ENCODE measurements around the gene WDR75. TPM values are rescaled to one million over a fixed set of nuclear protein-coding genes. Genes with fewer than 3 reads are reported as not detected.
"Not testable (repeated sequence)": the region's sequence is repeated elsewhere in the genome, so short reads cannot be mapped to it uniquely, and the experiment has no call there.

WDR75 gene
- total RNA-seq, 2 donors from 2014 or later: 59.1 to 75.1 TPM

DNA sequence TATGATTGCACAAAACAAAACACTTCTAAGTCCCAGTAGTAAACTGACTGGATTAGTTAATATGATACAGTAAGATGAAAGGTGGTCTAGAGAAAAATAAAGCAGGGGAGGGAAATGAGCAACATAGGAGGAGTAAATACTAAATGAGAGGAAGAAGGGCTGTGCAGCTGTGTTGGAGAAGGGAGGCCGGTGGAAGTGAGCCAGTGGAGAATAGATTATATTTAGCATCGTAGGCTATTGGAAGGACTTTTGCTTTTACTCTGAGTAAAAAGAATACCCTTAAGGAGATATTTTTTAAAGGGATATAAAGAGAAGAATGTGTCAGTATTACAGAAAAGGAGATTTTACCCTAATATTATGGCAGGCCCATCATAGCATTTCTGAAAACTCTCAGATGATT is 12.7 kb downstream of the WDR75 start:
- peaks cover 6 to 26% of the 10 kb centered on the region in 2 donors for H3K36me3 Mint-ChIP-seq (ENCODE audit: insufficient read depth in 2 of 2)
- no peak overlapping the region for H3K4me3 Mint-ChIP-seq
- H3K27me3 Mint-ChIP-seq (ENCODE audit: low read depth): no peaks in the 10 kb centered on the region
- H3K27ac Mint-ChIP-seq: peak overlapping the region; percentile 0
- DNase-seq (no peak), ATAC-seq (replicated peaks in 1 of 2) (no peak)
- no peaks in the 10 kb centered on the region for H3K4me1 Mint-ChIP-seq (ENCODE audit: low read depth)
- no peaks in the 10 kb centered on the region for H3K9me3 Mint-ChIP-seq

DNA sequence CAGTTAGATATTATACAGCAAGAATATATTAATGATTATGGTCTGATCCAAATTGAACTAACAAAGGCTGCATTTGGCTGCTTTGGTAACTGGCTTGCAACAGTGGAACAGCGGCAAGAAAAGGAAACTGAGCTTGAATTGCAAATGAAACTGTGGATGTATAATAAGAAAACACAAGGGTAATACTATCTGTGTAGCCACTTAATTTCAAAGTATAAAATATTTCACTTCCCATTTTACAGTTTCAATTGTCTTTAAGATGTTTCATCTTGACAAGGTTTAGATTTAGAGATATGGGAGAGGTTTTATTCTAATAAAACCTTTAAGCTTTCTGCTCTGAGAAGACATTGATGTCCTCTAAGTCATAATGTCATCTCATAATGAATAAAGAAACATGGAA is 23.8 kb downstream of the WDR75 start:
- H3K27ac Mint-ChIP-seq: peak overlapping the region; percentile 65
- no peaks in the 10 kb centered on the region for H3K4me1 Mint-ChIP-seq (ENCODE audit: low read depth)
- H3K36me3 Mint-ChIP-seq (ENCODE audit: insufficient read depth in 2 of 2): peaks cover 2 to 41% of the 10 kb centered on the region in 2 donors
- H3K27me3 Mint-ChIP-seq (ENCODE audit: low read depth): no peaks in the 10 kb centered on the region
- ATAC-seq (replicated peaks in 1 of 2): no peak
- H3K4me3 Mint-ChIP-seq: no peak overlapping the region
- DNase-seq: no peak
- H3K9me3 Mint-ChIP-seq: no peaks in the 10 kb centered on the region

DNA sequence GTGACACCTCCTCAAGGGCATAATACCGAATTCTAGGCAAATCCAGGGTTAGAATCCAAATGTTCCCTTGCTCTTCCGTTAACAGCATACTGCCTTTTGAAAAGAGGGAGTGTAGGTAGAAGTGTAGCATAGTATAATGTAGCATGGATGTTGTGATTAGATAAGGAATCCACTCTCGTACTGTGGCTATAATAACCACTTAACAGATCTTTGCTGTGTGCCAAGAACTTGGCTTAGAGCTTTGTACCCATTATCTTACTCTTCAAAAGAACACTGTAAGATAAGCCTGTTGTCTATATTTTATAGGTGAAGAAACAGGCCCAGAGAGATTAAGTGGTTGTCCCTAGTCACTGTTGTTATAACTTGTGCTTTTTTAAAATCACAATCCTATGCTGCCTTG is 24.2 kb downstream of the WDR75 start:
- ATAC-seq (replicated peaks in 1 of 2) (no peak), DNase-seq (no peak)
- no peaks in the 10 kb centered on the region for H3K9me3 Mint-ChIP-seq
- no peak overlapping the region for H3K27ac Mint-ChIP-seq
- H3K4me3 Mint-ChIP-seq: no peak overlapping the region
- H3K4me1 Mint-ChIP-seq (ENCODE audit: low read depth): no peaks in the 10 kb centered on the region
- H3K27me3 Mint-ChIP-seq (ENCODE audit: low read depth): no peaks in the 10 kb centered on the region
- peaks cover 2 to 42% of the 10 kb centered on the region in 2 donors for H3K36me3 Mint-ChIP-seq (ENCODE audit: insufficient read depth in 2 of 2)

DNA sequence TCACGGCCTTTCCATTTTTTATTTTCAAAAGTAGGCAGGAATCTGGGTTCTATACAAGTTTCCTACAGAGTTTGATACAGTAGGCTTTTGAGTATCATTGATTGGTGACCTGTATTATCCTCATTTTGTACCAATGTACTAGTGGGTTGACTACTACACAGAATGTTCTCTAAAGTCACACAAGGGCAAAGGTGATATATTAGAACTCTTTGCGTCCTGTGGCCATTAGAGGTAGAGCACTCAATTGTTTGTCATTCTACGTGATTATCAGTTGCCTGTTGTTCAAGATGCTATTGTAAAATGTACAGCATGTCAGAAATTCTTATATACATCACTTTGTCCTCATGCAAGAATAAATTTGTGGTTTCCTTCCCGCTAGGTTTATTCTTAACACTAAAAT is 24.8 kb downstream of the WDR75 start:
- ATAC-seq (replicated peaks in 1 of 2) (no peak), DNase-seq (no peak)
- Mint-ChIP-seq H3K36me3 (ENCODE audit: insufficient read depth in 2 of 2) (peaks cover 2 to 43% of the 10 kb centered on the region in 2 donors), H3K4me1 (ENCODE audit: low read depth) (no peaks in the 10 kb centered on the region), H3K4me3 (no peak overlapping the region), H3K27me3 (ENCODE audit: low read depth) (no peaks in the 10 kb centered on the region), H3K9me3 (no peaks in the 10 kb centered on the region), H3K27ac (no peak overlapping the region)

DNA sequence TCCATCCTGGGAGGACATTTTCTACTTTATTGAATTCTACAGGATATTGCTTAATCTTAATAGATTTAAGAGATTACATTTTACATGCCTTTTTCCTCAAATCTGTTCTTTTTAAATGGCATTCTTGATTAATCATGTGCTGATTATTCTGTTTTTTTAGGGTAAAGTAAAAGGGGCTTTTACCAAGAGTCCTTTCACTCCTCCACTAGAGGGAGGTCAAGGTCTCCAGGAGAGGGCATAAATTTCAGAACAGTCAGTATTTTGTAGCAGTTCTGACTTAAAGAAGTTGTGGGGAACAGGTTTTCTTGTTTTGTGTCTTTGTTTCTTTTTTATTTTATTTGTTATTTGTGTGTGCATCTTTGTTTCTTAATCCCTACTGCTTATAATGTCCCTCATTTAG is 25.4 kb downstream of the WDR75 start:
- Mint-ChIP-seq H3K36me3 (ENCODE audit: insufficient read depth in 2 of 2) (peaks cover 4 to 45% of the 10 kb centered on the region in 2 donors), H3K4me1 (ENCODE audit: low read depth) (no peaks in the 10 kb centered on the region), H3K27ac (no peak overlapping the region), H3K27me3 (ENCODE audit: low read depth) (no peaks in the 10 kb centered on the region), H3K9me3 (no peaks in the 10 kb centered on the region), H3K4me3 (no peak overlapping the region)
- DNase-seq: no peak
- ATAC-seq (replicated peaks in 1 of 2): no peak

DNA sequence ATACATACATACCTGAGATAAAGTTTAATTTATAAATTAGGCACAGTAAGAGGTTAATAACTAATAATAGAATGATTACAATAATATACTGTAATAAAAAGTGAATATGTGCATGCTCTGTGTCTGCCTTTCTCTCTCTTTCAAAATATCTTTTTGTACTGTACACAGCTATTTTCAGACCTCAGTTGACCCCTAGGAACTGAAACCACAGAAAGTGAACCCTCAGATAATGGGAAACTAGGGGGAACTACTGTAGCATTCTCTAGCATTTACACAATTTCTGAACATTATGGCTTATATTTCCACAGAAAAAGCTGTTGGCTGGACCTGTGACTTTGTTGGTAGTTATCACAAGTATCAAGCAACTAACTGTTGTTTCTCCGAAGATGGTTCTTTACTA is 25.9 kb downstream of the WDR75 start:
- no peaks in the 10 kb centered on the region for H3K27me3 Mint-ChIP-seq (ENCODE audit: low read depth)
- ATAC-seq (replicated peaks in 1 of 2): no peak
- peaks cover 4 to 45% of the 10 kb centered on the region in 2 donors for H3K36me3 Mint-ChIP-seq (ENCODE audit: insufficient read depth in 2 of 2)
- no peaks in the 10 kb centered on the region for H3K4me1 Mint-ChIP-seq (ENCODE audit: low read depth)
- DNase-seq: no peak
- H3K4me3 Mint-ChIP-seq: no peak overlapping the region
- no peaks in the 10 kb centered on the region for H3K9me3 Mint-ChIP-seq
- peak overlapping the region; percentile 57 for H3K27ac Mint-ChIP-seq

DNA sequence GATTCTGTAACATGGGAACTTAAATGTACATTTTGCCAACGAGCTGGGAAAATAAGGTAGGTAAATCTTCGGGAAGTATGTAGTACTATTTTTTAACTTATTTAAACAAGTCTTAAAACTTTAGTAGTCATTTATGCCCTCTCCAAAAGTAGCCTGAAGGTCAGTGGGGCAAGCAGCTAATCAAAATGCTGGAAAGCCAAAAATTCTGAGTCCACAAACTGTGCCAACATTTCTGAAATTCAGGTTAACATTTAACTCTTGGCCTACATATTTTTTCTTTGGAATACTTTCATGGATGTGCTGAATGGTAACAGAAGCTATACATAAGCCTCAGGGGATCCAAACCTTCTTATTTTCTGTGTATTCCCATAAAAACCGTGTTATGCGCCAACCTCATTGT is 26.3 kb downstream of the WDR75 start:
- Mint-ChIP-seq H3K4me1 (ENCODE audit: low read depth) (no peaks in the 10 kb centered on the region), H3K9me3 (no peaks in the 10 kb centered on the region), H3K27ac (peak overlapping the region; percentile 57), H3K4me3 (no peak overlapping the region), H3K27me3 (ENCODE audit: low read depth) (no peaks in the 10 kb centered on the region), H3K36me3 (ENCODE audit: insufficient read depth in 2 of 2) (peaks cover 4 to 46% of the 10 kb centered on the region in 2 donors)
- DNase-seq (no peak), ATAC-seq (replicated peaks in 1 of 2) (no peak)

DNA sequence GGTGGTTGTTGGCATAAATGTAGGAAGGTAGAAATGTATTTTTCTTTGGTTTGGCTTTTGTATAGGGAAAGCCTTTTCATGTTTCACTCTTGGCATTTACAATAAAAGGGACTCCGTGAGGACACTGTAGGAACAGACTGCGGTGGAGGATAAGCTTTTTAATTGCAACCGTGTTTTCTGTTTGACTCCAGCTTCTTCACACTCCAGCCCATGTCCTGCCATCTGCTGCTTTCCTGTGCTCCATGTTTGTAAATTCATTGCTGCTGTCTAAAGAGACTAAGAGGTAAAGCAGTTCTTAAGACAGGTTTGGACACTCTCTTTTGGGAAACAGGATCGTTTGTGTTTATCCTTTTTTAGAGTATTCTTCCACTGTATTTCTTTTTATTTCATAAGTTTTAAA is 33.3 kb downstream of the WDR75 start:
- ATAC-seq (replicated peaks in 1 of 2): no peak
- Mint-ChIP-seq H3K27ac (peak overlapping the region; percentile 68), H3K9me3 (no peaks in the 10 kb centered on the region), H3K4me1 (ENCODE audit: low read depth) (no peaks in the 10 kb centered on the region), H3K36me3 (ENCODE audit: insufficient read depth in 2 of 2) (peaks cover 11 to 27% of the 10 kb centered on the region in 2 donors), H3K4me3 (no peak overlapping the region), H3K27me3 (ENCODE audit: low read depth) (no peaks in the 10 kb centered on the region)
- no peak for DNase-seq

DNA sequence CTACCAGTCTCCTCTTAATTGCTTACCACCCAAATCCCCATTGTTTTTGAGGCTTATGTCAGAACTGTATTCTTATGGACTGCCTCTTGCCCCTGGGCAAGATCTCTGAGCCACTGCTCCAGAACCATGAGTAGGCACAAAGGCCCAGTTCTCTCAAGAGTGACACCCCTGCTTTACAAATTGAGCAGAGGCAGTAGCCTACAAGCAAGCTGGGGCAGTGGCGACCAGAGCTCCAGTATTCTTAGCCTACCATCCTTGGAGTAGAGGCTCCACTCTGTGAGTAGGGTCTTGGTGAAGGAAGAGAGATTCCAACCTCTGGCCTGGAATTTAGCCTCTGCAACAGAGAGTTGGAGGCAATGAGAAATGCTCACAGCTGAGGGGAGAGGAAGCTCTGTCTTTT is 36.5 kb downstream of the WDR75 start:
- Mint-ChIP-seq H3K4me3 (no peak overlapping the region), H3K27me3 (ENCODE audit: low read depth) (no peaks in the 10 kb centered on the region), H3K4me1 (ENCODE audit: low read depth) (no peaks in the 10 kb centered on the region), H3K9me3 (no peaks in the 10 kb centered on the region), H3K27ac (peak overlapping the region; percentile 51), H3K36me3 (ENCODE audit: insufficient read depth in 2 of 2) (peaks cover 7 to 16% of the 10 kb centered on the region in 2 donors)
- DNase-seq (no peak), ATAC-seq (replicated peaks in 1 of 2) (no peak)

DNA sequence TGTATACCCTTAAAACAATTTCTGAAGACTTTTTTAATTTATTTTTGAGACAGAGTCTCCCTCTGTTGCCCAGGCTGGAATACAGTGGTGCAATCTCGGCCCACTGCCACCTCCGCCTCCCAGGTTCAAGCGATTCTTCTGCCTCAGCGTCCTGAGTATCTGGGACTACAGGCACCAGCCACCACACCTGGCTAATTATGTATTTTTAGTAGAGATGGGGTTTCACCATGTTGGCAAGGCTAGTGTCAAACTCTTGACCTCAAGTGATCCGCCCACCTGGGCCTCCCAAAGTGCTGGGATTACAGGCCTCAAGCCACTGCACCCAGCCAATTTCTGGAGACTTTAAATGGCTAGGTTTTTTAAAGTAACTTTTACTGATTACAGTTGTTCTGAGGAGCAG is 37.0 kb downstream of the WDR75 start:
- H3K9me3 Mint-ChIP-seq; H3K4me1 Mint-ChIP-seq (ENCODE audit: low read depth); H3K4me3 Mint-ChIP-seq; H3K27me3 Mint-ChIP-seq (ENCODE audit: low read depth); ATAC-seq (replicated peaks in 1 of 2); DNase-seq: not testable (repeated sequence)
- peak overlapping the region; percentile 51 for H3K27ac Mint-ChIP-seq
- peaks cover 7 to 16% of the 10 kb centered on the region in 2 donors for H3K36me3 Mint-ChIP-seq (ENCODE audit: insufficient read depth in 2 of 2)

DNA sequence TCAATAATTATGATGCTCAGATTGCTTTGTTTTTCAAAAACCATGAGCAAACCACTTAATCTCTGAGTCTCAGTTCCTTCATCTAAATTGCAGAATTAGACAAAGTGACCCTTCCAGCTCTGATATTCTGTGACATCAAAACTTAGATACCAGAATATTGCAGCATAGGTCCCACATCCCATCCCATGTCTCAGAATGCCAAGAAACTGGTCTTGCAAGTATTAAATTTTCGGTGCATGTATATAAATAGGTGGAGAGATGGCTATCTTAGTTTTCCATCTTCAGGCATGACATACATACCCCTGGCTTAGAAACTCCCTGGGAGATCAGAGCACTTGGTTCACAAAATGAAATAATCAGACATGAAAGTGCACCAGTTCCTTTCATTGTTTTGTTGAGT is 39.8 kb downstream of the WDR75 start:
- no peaks in the 10 kb centered on the region for H3K27me3 Mint-ChIP-seq (ENCODE audit: low read depth)
- H3K27ac Mint-ChIP-seq: no peak overlapping the region
- no peak for ATAC-seq (replicated peaks in 1 of 2)
- H3K36me3 Mint-ChIP-seq (ENCODE audit: insufficient read depth in 2 of 2): peaks cover 6% of the 10 kb centered on the region in 2 donors
- H3K9me3 Mint-ChIP-seq: no peaks in the 10 kb centered on the region
- H3K4me3 Mint-ChIP-seq: no peak overlapping the region
- no peaks in the 10 kb centered on the region for H3K4me1 Mint-ChIP-seq (ENCODE audit: low read depth)
- DNase-seq: no peak

DNA sequence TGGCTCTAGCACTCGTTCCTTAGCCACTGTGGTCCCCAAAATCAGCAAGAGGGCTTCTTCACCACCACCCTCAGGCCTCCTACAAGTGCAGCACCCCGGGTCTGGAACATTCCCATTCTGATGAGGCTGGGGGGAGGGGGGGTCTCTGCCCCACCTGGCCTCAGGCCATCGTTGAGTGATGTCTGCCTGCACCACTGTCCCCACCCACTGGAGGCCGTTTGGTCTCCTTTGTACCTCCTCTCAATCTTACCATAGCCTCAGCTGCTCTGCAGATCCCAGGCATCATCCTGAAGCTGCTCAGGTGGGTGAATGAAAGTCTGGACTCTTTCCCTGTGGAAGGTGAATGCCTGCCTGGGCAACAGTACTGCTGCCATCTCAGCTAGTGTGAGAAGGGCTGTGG is 42.3 kb downstream of the WDR75 start:
- Mint-ChIP-seq H3K27me3 (ENCODE audit: low read depth) (no peaks in the 10 kb centered on the region), H3K36me3 (ENCODE audit: insufficient read depth in 2 of 2) (no peaks in the 10 kb centered on the region), H3K9me3 (no peaks in the 10 kb centered on the region), H3K4me3 (no peak overlapping the region), H3K27ac (no peak overlapping the region), H3K4me1 (ENCODE audit: low read depth) (no peaks in the 10 kb centered on the region)
- ATAC-seq (replicated peaks in 1 of 2) (peak in 1 of 2 donors; percentile 20), DNase-seq (no peak)

DNA sequence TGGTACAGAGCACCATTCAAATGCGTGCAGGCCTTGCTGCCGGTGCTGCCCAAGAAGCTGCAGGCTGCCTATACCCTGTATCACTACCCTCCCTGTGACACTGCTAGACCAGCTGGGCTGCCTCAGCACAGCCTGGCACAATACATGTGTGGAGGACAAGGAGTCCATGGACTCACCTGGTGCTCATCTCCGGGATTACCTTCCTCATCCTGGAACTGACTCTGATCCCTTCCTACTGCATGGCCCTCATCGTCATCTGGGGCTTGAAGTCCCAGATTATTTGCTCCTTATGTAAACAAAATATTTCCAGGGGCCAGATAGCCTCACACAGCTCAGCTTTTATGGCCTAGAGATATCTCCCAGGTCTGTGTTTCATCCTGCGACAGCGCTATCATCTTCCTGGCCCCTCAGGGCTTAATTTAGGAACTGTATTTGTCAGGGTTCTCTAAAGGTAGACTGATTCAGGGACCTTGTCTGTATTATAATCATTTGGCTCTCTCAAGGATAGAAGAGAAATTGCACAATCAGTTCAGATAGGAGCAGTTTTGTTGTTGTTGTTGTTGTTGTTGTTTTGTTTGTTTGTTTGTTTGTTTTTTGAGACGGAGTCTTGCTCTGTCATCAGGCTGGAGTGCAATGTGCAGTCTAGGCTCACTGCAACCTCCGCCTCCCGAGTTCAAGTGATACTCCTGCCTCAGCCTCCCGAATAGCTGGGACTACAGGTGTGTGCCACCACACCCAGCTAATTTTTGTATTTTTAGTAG is 42.9 kb downstream of the WDR75 start:
- Mint-ChIP-seq H3K27ac (no peak overlapping the region), H3K4me1 (ENCODE audit: low read depth) (no peaks in the 10 kb centered on the region), H3K36me3 (ENCODE audit: insufficient read depth in 2 of 2) (no peaks in the 10 kb centered on the region), H3K4me3 (no peak overlapping the region), H3K27me3 (ENCODE audit: low read depth) (no peaks in the 10 kb centered on the region), H3K9me3 (no peaks in the 10 kb centered on the region)
- DNase-seq (no peak), ATAC-seq (replicated peaks in 1 of 2) (peak in 1 of 2 donors; percentile 27)

DNA sequence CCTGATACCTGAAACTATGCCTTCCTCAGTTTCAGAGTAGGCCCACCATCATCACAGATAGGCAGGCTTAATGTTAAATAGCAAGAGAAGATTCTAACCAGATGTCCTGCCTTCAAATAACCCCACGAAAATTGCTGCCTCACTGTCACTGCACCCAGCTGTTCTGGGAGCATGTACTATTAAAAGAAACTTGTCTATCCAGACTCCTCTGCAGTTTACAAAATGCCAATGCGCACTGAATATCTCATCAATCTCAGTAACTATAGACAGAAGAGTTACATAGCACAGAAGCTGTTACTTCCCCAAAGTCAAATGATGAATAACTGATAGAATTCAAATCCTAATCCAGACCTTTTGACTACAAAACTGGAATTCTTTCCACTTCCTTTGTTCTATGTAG is 43.9 kb downstream of the WDR75 start:
- Mint-ChIP-seq H3K9me3 (no peaks in the 10 kb centered on the region), H3K27me3 (ENCODE audit: low read depth) (no peaks in the 10 kb centered on the region), H3K4me3 (no peak overlapping the region), H3K27ac (no peak overlapping the region), H3K4me1 (ENCODE audit: low read depth) (no peaks in the 10 kb centered on the region), H3K36me3 (ENCODE audit: insufficient read depth in 2 of 2) (no peaks in the 10 kb centered on the region)
- DNase-seq (no peak), ATAC-seq (replicated peaks in 1 of 2) (no peak)
